Measurements from ENCODE around the gene RGS3.
A peak's percentile ranks its signal among the peaks of the same experiment; 100 is the strongest.

Gene RGS3

DNA sequence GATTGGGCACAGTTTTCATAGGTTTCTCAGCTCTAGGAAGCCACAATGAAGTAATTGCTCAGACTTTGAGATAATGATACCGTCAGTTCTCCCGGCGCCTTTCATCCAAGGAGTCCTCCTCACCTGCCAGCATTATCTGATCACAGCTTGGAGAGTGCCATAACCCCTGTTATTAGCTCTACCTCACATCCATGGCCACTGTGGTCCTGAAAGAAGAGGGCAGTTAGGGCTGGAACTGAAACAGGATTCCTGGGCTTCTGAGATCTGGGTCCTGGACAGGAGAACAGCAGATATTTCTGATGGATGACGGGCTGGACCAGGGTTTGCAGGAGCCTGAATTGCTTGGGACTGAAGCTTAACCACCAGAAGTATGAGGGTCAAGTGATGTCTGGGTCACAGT, 13.5 kb downstream of the RGS3 start:
- H3K27ac ChIP-seq = no peak overlapping the region
- intact Hi-C loops (cut with DNase I; ENCODE audit: low total_unique reads) = no loop called here
- TF ChIP-seq, protein P1, sequence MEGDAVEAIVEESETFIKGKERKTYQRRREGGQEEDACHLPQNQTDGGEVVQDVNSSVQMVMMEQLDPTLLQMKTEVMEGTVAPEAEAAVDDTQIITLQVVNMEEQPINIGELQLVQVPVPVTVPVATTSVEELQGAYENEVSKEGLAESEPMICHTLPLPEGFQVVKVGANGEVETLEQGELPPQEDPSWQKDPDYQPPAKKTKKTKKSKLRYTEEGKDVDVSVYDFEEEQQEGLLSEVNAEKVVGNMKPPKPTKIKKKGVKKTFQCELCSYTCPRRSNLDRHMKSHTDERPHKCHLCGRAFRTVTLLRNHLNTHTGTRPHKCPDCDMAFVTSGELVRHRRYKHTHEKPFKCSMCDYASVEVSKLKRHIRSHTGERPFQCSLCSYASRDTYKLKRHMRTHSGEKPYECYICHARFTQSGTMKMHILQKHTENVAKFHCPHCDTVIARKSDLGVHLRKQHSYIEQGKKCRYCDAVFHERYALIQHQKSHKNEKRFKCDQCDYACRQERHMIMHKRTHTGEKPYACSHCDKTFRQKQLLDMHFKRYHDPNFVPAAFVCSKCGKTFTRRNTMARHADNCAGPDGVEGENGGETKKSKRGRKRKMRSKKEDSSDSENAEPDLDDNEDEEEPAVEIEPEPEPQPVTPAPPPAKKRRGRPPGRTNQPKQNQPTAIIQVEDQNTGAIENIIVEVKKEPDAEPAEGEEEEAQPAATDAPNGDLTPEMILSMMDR (IDR thresholded peaks at IDR 0.05) = no peak

DNA sequence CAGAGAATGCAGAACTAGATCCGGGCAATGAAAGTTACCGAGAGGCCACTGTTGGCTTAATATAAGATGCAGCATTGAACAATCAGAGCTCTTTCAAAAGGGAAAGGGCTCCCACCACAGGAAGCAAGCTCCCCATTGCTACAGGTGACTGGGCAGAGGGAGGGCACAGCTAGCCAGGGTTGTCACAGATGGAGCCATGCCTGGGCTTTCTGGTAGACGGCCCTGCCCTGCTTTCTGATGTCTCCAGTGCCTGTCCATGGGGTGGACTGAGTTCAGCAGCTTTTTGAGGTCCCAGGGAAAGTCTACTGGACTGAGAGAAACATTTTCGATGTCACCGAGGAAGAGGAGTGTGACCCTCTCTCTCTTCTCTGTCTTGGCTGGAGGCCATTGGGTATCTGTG, 14.1 kb downstream of the RGS3 start:
- no peaks in the 10 kb centered on the region for H3K27me3 ChIP-seq
- H3K9me3 ChIP-seq = no peaks in the 10 kb centered on the region
- H3K27ac ChIP-seq = no peak overlapping the region
- H3K4me1 ChIP-seq = peaks cover 0 to 76% (median 8%) of the 10 kb centered on the region in 4 donors
- DNase-seq = no peak
- H3K4me3 ChIP-seq = no peak overlapping the region
- intact Hi-C loops (cut with DNase I; ENCODE audit: low total_unique reads) = no loop called here
- no peaks in the 10 kb centered on the region for H3K36me3 ChIP-seq
- TF ChIP-seq, protein P1 (IDR thresholded peaks at IDR 0.05) = no peak

More for the DNA sequence above, 13.5 kb downstream of the RGS3 start:
- H3K4me3 ChIP-seq = no peak overlapping the region
- H3K27me3 ChIP-seq = no peaks in the 10 kb centered on the region
- H3K9me3 ChIP-seq = no peaks in the 10 kb centered on the region
- DNase-seq = no peak
- H3K36me3 ChIP-seq = no peaks in the 10 kb centered on the region
- peaks cover 0 to 74% (median 8%) of the 10 kb centered on the region in 4 donors for H3K4me1 ChIP-seq

DNA sequence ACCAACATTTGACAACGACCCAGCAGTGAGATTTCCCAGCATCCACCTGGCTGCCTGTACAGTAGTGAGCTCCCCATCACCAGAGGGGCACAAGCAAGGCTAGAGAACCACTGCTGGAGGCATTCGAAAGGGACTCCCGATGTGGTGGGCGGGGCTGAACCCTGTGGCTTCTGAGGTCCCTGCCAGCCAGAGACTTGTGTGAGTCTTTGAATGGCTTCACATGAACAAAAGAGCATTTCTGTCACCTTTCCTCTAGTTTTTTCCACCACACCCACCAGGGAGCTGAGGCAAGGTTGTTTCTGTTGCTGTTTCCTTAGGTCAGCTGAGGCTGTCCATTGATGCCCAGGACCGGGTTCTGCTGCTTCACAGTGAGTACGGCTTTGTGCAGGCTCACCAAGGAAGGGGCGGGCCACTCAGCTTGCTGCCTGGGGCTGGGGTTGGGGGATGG, 15.7 kb downstream of the RGS3 start:
- Histone ChIP-seq H3K9me3 (no peaks in the 10 kb centered on the region), H3K27me3 (no peaks in the 10 kb centered on the region), H3K4me1 (peaks cover 0 to 81% (median 22%) of the 10 kb centered on the region in 4 donors), H3K4me3 (no peak overlapping the region), H3K36me3 (no peaks in the 10 kb centered on the region), H3K27ac (no peak overlapping the region)
- DNase-seq = no peak
- TF ChIP-seq, protein P1 (IDR thresholded peaks at IDR 0.05) = no peak
- intact Hi-C loops (cut with DNase I; ENCODE audit: low total_unique reads) = no loop called here

DNA sequence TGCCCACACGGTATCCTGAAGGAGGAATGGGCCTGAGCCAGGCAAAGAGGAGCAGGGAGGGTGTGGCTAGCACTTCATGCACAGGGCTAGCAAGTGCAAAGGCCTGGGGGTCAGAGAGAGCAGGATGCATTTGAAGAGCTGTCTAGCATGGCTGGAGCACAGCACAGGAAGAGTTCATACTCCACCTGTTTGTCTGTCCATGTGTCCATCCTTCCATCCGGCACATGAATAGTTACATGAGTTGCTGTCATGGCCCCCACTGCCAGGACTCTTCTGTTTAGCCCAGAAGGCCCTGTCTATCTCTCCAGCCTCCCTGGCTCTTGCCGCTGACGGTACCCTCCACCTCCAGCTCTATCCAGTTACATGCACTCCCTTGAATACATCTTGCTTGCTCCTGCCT, 17.1 kb downstream of the RGS3 start:
- peaks cover 0 to 81% (median 26%) of the 10 kb centered on the region in 4 donors for H3K4me1 ChIP-seq
- H3K27me3 ChIP-seq = no peaks in the 10 kb centered on the region
- no peaks in the 10 kb centered on the region for H3K9me3 ChIP-seq
- no peaks in the 10 kb centered on the region for H3K36me3 ChIP-seq
- DNase-seq = no peak
- no peak overlapping the region for H3K4me3 ChIP-seq
- peak overlapping the region; percentile 46 to 89 for H3K27ac ChIP-seq
- TF ChIP-seq, protein P1 (IDR thresholded peaks at IDR 0.05) = no peak
- intact Hi-C loops (cut with DNase I; ENCODE audit: low total_unique reads) = no loop called here

- Histone ChIP-seq H3K36me3 (no peaks in the 10 kb centered on the region), H3K4me1 (peaks cover 0 to 82% (median 29%) of the 10 kb centered on the region in 4 donors), H3K27me3 (no peaks in the 10 kb centered on the region), H3K27ac (peak overlapping the region; percentile 46 to 89), H3K9me3 (no peaks in the 10 kb centered on the region), H3K4me3 (no peak overlapping the region)
- TF ChIP-seq, protein P1 (IDR thresholded peaks at IDR 0.05) = no peak
- no peak for DNase-seq
- intact Hi-C loops (cut with DNase I; ENCODE audit: low total_unique reads) = no loop called here
Measured at GRCh38 chr9:113481176-113481787, 17.8 kb downstream of the RGS3 start.

All from tibial artery (tissue), 4 donors.